HEK293T (cell line): ENCODE measurements around the gene CTNNA3.

ENCODE experiments used
- BHLHE40 ChIP-seq: fragments of 450-650 bp; IDR thresholded peaks from 2 replicates; pipeline ENCODE4 v1.6.1; 2016; ENCODE audit warnings: mild to moderate bottlenecking, moderate library complexity, borderline replicate concordance
- SUZ12 ChIP-seq: fragments of 450-650 bp; IDR thresholded peaks from 2 replicates; pipeline ENCODE4 v1.6.1; 2016; ENCODE audit warnings: mild to moderate bottlenecking

DNA sequence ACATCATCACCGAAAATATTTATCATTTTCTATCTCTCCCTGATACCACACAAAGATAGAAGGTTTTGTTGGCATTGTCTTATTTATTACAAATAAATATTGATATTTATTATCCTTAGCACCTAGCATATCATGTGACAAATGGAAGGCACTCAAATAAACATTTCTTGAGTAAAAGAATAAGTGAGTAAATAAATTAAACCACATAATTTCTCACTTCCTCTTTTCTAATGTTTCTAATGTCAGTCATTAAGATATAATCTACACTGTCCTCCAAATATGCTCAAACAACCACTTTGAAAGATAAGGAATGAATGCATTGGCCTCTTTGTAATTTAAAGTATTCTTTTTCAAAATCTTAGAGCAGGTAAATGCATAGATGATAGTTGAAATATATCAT is 1797.9 kb downstream of the CTNNA3 start:
- TF ChIP-seq SUZ12 (no peak), BHLHE40 (no peak)
